Upper lobe of left lung (tissue), 4 donors: ENCODE measurements around the gene CAGE1.
"Not testable (repeated sequence)": the region's sequence is repeated elsewhere in the genome, so short reads cannot be mapped to it uniquely, and the experiment has no call there.

Experiments used
- CTCF ChIP-seq, 6 experiments: fragments of 450-650 bp in 4 of 6; fragments of 200-600 bp in 2 of 6; sonication (generic) in 2 of 6; IDR thresholded peaks; one replicate each; pipeline ENCODE4 v1.5.1; 2016 to 2019; ENCODE audit warnings: antibody characterized with exemption in 6 of 6
- EP300 ChIP-seq, 4 donors: sonication (generic); formaldehyde crosslinking; IDR thresholded peaks; one replicate each; pipeline ENCODE4 v1.5.1; 2017; ENCODE audit warnings: antibody characterized with exemption in 4 of 4, control low read depth in 2 of 4
- POLR2A ChIP-seq, 4 donors: fragments of 450-650 bp; IDR thresholded peaks; one replicate each; pipeline ENCODE4 v1.5.1; 2016 to 2017; ENCODE audit warnings: antibody characterized with exemption in 4 of 4, mild to moderate bottlenecking in 2 of 4
- POLR2AphosphoS5 ChIP-seq, 2 donors: sonication (generic); formaldehyde crosslinking; IDR thresholded peaks; one replicate each; pipeline ENCODE4 v1.5.1; 2017; ENCODE audit warnings: antibody characterized with exemption in 2 of 2

- TF ChIP-seq POLR2AphosphoS5, POLR2A, CTCF, EP300 (IDR thresholded peaks at IDR 0.05): not testable (repeated sequence)
Observed at GRCh38 chr6:7351916-7352315, 37.6 kb downstream of the CAGE1 start.
